ENCODE data around the gene SCNN1A. TPM values are rescaled to one million over a fixed set of nuclear protein-coding genes. Genes with fewer than 3 reads are reported as not detected.
A peak's percentile ranks its signal among the peaks of the same experiment; 100 is the strongest.

SCNN1A gene
- total and polyA plus RNA-seq, 7 donors = 0.82 to 169 (median 7.2) TPM

GRCh38 chr12:6351622-6352021 lies 23.7 kb downstream of the SCNN1A start:
- intact Hi-C loops (cut with DNase I) = no loop called here
- 86 to 88% methylated on average over 5 of the region's 5 CpGs for WGBS, 2 donors

GRCh38 chr12:6347367-6348338 lies 27.7 kb downstream of the SCNN1A start:
- TF ChIP-seq POLR2A (IDR thresholded peaks at IDR 0.05) (no peak), POLR2AphosphoS5 (IDR thresholded peaks at IDR 0.05) (peak; percentile 19 to 69 (median 38)), EP300 (IDR thresholded peaks at IDR 0.05) (peak in 1 of 4 donors; percentile 22)
- no peaks in the 10 kb centered on the region for H3K9me3 ChIP-seq
- H3K36me3 ChIP-seq = no peaks in the 10 kb centered on the region
- 61 to 91% methylated on average over 19 of the region's 19 CpGs for WGBS, 2 donors
- H3K27me3 ChIP-seq = no peaks in the 10 kb centered on the region
- peak; percentile 84 for DNase-seq
- intact Hi-C loops (cut with DNase I) = no loop called here
- H3K4me3 ChIP-seq = no peak overlapping the region
- H3K4me1 ChIP-seq = peaks cover 0 to 51% (median 30%) of the 10 kb centered on the region in 4 donors
- peak overlapping the region; percentile 64 to 98 (median 95) for H3K27ac ChIP-seq

More at GRCh38 chr12:6351622-6352021, 23.7 kb downstream of the SCNN1A start:
- Histone ChIP-seq H3K27ac (no peak overlapping the region), H3K4me3 (no peak overlapping the region), H3K27me3 (no peaks in the 10 kb centered on the region), H3K9me3 (no peaks in the 10 kb centered on the region), H3K36me3 (no peaks in the 10 kb centered on the region), H3K4me1 (peaks cover 0 to 29% (median 16%) of the 10 kb centered on the region in 4 donors)
- TF ChIP-seq CTCF (IDR thresholded peaks at IDR 0.05) (no peak), EP300 (IDR thresholded peaks at IDR 0.05) (no peak), POLR2A (IDR thresholded peaks at IDR 0.05) (no peak), POLR2AphosphoS5 (IDR thresholded peaks at IDR 0.05) (no peak)
- DNase-seq = no peak

- intact Hi-C loops (cut with DNase I) = no loop called here
- Histone ChIP-seq H3K4me3 (no peak overlapping the region), H3K9me3 (no peaks in the 10 kb centered on the region), H3K27me3 (no peaks in the 10 kb centered on the region), H3K4me1 (peaks cover 0 to 55% (median 36%) of the 10 kb centered on the region in 4 donors), H3K27ac (peak overlapping the region; percentile 64 to 98 (median 95)), H3K36me3 (no peaks in the 10 kb centered on the region)
- 88 to 94% methylated on average over 8 of the region's 8 CpGs for WGBS, 2 donors
- TF ChIP-seq EP300 (IDR thresholded peaks at IDR 0.05) = no peak
- TF ChIP-seq POLR2A (IDR thresholded peaks at IDR 0.05) = no peak
- no peak for TF ChIP-seq CTCF (IDR thresholded peaks at IDR 0.05)
- no peak for TF ChIP-seq POLR2AphosphoS5 (IDR thresholded peaks at IDR 0.05)
- DNase-seq = no peak
Measured at GRCh38 chr12:6346942-6347341, 28.4 kb downstream of the SCNN1A start.

- peak overlapping the region; percentile 64 to 98 (median 95) for H3K27ac ChIP-seq
- no peak overlapping the region for H3K4me3 ChIP-seq
- intact Hi-C loops (cut with DNase I) = no loop called here
- TF ChIP-seq POLR2AphosphoS5 (IDR thresholded peaks at IDR 0.05) (no peak), CTCF (IDR thresholded peaks at IDR 0.05) (no peak), POLR2A (IDR thresholded peaks at IDR 0.05) (no peak), EP300 (IDR thresholded peaks at IDR 0.05) (no peak)
- H3K36me3 ChIP-seq = no peaks in the 10 kb centered on the region
- no peak for DNase-seq
- H3K27me3 ChIP-seq = no peaks in the 10 kb centered on the region
- H3K4me1 ChIP-seq = peaks cover 0 to 55% (median 37%) of the 10 kb centered on the region in 4 donors
- H3K9me3 ChIP-seq = no peaks in the 10 kb centered on the region
- 83 to 85% methylated on average over 5 of the region's 5 CpGs for WGBS, 2 donors
Measured at GRCh38 chr12:6346235-6346832, 29.0 kb downstream of the SCNN1A start.

All from sigmoid colon (tissue), 7 donors.